SK-N-MC (cell line): Measurements from ENCODE around the gene INHA.

Source experiments
- EZH2 ChIP-seq: fragments of 200-600 bp; sonication (generic); IDR thresholded peaks from one replicate; pipeline ENCODE4 v1.6.1; 2017; ENCODE audit warnings: antibody characterized with exemption
- FOXP2 ChIP-seq: optimal IDR thresholded peaks from 2 replicates; pipeline ENCODE3; 2011; ENCODE audit warnings: mild to moderate bottlenecking, moderate library complexity; ENCODE audit not compliant: insufficient read depth; ENCODE audit errors: extremely low read length, control extremely low read depth
- POLR2AphosphoS5 ChIP-seq: IDR thresholded peaks from 2 replicates; pipeline ENCODE4 v1.6.1; 2012; ENCODE audit warnings: mild to moderate bottlenecking, low read depth, low read length, borderline replicate concordance

GRCh38 chr2:219571311-219572236 is 536 bp upstream of the INHA start, which contains the start of gene OBSL1:
- TF ChIP-seq EZH2 (no peak), POLR2AphosphoS5 (no peak; the same call in 1 of the 2 replicates), FOXP2 (no peak)
